Measurements from ENCODE around the gene MED12L.
"Not testable (repeated sequence)": the region's sequence is repeated elsewhere in the genome, so short reads cannot be mapped to it uniquely, and the experiment has no call there.

The MED12L gene

DNA sequence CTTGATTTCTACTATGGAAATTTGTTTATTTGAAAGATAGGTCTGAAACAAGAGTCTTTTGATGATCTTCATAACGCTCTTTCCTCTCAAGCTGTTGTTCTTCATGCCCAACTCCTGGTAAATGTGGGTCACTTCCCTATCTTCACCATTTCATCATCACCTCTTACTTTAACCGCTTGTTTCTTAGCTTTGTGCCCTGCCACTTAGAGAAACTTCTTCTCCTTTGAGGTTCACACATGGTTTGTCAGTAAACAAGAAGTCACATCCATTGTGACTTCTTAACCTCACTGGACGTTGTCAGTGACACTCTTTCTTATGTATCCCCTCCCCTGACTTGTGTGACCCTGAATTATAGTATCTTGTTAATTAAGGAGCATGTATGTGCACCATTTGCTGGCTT, 260.8 kb downstream of the MED12L start:
- no peak for DNase-seq

DNA sequence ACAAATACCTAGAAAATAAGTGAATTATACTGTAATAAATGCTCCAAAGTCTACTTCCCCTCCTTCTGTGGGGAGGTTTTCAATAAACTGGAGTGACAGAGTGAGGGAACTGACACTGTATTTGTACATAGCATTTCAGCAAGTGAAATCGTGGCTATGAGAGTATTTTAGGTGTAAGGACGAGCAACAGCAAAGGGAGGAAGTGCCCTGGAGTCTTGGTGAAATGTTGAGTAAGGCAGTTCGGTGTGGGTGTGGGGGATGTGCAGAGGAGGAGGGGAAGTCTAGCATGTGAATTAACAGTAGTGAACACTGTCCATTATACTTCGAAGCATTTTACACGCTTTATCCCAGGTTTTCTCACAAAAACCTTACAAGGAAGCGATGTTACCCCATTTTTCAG, 262.0 kb downstream of the MED12L start:
- no peak for DNase-seq

DNA sequence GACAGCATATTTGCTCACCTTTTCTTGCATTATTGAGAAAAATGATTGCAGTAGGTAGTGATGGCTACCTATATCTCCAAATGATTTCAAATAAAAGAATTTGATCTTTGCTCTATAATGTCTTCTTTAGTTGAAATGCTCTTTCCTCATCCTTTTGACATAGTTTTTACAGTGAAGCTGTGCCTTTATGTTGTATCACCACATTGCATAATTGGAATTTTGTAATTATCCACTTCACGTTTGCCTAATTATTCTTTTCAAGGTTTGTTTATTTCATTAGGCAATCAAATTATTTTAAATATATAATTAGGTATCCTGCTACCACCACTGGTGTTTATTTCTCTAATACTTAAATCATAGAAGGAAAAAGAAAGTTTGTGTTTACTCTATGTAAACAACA, 265.2 kb downstream of the MED12L start:
- no peak for DNase-seq

DNA sequence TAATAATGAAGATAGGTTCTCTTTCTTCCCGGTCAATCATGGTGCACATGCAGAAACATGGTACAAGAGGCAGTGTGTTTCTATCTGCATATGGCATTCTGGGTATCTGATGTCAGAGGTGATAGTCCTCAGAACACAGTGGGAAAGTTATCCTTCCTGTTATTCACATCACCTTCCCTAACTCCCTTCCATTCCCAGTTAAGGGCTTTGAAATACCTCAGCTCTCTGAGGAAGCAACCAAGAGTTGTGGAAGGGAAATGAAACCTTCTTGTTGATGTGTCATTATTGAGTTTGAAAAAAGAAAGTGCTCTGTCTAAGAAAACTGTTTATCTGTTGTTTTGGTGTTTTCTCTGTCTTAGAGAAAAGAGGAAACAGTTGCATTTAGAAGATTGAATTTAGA, 265.8 kb downstream of the MED12L start:
- DNase-seq, result no peak

DNA sequence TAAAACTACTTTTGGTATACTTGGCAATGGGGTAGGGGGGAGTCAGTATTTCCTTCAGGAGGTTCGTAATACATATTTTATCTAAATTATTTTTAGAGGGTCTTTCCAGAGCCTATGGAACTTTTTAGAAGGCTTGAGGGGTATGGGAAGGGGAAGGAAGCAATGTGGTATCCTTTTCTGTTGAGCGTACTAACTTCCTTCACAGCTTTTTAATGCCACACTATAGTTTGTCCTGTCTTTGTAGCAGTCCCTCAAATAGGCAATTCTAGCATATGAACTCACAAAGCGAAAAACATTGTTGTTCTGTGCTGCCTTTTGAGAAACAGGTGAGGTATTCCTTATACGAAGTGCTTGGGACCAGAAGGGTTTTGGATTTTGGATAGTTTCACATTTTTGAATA, 266.2 kb downstream of the MED12L start:
- no peak for DNase-seq

DNA sequence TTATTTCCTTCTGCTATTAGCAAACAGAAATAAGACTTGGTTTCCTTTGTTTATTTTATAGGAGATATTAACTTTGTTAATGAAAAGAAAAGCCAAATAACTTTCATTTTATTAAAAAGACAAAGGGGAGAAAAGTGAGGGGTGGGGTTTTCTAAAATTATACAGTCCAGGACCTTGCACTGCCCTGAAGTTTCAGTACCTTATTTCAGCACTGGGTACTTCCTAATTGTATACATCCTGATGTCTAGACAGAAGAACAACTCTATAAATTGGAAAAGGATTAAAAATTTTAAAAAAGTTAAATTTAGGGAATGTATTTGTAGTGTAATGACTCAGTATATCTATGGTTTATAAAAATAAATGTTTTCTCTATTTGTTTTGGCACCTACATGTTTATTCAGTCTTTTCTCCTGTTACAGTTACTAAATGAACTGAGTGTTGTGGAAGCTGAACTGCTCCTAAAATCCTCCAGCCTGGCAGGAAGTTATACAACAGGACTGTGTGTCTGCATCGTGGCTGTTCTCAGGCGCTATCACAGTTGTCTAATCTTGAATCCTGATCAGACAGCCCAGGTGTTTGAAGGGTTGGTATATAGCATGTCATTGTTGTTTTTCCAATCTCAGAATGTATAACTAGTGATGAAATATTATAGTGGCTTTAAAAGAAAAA, 271.5 kb downstream of the MED12L start:
- DNase-seq, result no peak

DNA sequence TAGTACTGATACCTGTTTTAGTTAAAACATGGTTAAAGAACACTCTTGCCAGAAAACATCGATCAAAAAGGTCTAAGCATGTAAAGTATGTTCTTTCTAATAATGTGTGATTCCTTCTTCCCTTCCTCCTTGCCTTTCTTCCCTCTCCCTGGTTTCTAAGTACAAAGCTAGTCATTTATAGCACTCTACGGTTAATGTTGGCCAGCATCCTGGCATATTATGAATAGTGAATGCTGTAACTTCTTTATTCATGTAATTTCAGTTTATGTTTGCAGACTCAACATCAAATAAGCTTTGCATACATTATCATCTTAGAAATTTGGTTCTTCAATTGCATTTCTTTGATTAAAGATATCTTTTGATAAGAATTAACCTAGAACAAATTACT, 272.0 kb downstream of the MED12L start:
- no peak for DNase-seq

DNA sequence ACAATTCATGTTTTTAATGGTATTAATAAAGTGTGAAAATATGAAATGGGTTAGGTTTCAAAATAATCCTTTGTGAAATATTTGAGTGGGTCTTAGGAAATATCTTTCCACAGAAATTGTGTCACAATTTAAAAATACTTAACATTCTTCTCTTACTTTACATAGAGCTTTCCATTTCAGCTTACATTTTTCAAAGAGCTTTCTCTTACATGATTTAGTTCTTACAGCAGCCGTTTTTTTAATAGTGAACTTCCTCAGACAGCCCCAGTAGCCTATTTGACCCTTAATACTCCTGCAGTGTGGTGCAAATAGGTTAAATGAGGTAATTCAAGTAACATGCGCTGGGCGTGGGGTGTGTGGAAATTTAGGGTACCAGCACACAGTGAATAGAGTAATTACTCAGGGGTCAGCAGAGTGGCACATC, 277.3 kb downstream of the MED12L start:
- no peak for DNase-seq

DNA sequence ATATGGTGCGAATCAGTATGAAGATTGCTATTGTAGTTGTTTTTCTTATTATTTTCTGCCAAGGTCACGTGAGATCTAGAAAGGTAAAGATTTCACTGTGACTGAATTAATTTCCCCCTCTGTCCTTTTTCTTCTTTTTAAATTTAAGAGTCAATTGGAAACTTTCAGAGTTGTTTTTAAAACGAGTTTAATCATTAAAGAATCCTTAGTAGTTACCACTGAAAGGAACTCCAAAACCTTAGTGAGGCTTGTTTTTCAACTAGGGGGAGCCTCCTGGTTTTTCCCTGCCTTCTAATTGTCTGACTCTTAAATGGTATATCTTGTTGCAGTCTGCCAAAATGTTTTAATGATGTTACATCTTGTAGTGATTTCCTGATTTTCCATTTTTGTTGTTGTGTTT, 281.5 kb downstream of the MED12L start:
- no peak for DNase-seq

DNA sequence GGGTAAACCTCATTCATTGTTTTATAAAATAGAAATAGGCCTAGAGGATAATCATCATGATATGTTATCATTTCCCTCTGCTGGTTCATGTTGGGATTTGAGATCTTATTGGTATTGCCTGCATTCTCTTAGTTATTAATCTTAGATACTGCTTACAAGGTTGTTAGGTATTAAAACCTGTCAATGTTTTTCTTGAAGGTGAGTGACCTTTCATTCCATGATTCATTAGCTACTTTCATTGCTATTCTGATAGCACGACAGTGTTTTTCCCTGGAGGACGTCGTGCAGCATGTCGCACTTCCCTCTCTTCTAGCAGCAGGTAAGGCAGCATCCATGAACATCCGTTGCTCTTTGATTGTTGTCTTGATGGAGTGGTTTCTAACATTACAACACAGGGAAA, 282.0 kb downstream of the MED12L start:
- no peak for DNase-seq

DNA sequence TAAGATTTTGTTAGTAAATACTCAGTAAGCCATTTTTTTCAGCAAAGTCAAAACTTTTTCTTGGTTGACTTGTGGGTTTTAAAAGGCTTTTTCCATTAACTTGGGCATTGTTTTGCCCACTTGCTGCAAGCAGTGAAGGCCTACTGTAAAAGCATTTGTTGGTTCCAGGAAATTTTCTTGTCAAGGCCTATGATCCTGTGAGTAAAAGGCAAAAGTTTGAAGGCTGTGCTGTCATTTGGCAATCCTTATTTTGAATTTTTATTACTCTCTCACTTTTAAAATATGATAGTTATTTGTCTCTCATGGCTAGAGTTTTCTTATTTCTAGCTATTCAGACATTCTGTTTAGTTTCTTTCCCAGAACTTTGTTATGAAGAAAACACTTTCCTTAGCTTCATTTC, 286.1 kb downstream of the MED12L start:
- no peak for DNase-seq

DNA sequence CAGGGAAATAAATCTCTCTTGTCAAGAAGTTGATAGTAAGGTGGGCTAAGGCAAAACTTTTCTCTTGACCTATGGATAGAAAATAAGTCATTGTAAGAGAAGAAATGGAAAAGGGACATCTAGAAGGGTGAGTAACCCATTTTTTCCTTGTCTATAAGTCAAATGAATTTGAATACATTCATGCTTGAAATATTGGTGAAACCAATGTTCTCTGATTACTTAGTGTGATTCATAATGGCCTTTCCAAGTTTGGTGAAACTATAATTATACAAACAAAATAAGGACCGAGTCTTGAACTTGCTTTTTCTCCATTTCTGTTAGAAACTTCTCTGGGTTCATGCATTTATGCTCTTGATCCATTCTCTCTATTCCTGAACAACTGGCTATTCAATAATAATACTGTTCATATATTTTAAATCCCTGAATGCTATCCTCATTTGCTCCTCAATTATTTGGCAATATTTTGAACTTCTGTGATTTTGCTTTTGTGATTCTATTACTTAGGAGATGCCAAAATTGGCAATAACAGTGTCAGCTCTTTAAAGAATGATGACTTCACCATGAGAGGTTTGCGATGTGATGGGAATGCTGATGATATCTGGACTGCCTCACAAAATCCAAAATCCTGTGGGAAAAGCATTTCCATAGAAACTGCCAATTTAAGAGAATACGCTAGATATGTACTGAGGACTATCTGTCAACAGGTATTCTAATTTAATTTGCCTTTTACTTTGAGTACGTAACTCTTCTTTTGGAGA, 286.8 kb downstream of the MED12L start:
- no peak for DNase-seq

DNA sequence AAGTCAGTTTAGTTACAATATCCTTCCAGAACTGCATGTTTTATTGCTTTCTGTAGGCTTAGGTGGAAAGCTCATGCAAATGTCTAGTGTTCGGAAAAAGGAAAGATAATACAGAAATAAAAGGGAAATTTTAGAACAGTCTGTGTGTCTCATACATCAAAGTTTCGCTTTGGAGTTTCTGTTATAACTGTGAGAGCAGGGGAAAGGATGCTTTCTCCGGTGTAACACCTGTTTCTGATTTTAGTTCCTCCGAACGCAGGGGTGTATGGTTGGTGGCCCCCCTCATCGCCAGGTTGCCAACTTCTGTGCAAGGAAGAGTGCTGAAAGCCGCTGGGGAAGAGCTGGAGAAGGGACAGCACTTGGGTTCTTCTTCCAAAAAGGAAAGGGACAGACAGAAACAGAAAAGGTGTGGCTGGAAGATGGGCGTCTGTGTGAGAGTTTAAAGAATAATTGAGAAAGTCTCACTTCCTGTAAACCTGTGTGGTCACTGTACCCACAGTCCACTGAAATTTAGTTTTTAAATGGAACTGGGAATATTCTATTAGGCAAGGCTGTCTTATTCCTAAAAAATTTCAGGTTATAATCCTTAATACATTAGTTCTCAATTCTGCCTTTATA, 292.4 kb downstream of the MED12L start:
- no peak for DNase-seq

DNA sequence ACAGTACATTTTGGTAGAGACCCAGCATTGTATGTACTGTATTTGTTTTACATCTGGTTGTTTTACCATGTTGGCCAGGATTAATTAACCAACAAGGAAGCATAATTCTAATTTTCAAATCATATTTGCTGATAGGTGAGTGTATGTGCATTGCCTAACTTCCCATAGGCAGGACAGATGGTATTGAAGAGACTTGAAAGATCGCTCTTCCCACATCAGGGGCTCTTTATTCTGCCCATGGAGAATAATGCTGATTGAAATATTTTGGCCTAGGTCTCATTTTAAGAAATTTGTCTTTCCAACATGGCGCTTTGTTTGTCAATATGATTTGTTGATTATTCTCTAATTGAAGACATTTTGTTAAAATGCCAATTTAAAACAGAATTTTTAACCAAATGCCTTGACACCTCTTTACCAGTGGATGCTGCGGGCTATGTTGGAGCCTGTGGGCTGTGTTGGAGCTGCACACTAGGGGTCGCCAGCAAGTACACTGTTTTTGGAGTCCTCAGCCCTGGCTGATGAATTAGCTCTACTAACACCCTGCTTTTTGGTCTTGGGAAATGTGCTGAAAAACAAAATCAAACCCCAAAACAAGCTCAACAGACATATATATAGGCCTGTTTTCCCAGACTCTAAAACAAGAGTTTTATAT, 293.7 kb downstream of the MED12L start:
- DNase-seq, result no peak

DNA sequence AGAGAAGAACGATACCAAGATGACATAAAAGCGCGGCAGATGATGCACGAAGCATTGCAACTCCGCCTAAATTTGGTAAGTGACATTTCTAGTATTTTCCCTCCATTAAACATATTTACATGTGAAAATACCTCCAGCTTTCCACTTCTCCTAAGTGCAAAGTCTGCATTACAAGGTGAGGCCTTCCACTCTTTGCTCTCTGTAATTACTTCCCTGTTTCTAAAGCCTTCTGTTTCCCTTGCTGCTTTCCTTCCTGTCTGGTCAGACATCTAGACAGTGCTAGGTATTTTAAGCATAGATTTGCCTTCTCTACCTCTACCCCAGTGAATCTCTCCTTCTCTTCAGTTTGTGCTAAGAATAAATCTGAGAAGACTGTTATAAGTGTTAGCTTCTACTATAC, 297.2 kb downstream of the MED12L start:
- no peak for DNase-seq

DNA sequence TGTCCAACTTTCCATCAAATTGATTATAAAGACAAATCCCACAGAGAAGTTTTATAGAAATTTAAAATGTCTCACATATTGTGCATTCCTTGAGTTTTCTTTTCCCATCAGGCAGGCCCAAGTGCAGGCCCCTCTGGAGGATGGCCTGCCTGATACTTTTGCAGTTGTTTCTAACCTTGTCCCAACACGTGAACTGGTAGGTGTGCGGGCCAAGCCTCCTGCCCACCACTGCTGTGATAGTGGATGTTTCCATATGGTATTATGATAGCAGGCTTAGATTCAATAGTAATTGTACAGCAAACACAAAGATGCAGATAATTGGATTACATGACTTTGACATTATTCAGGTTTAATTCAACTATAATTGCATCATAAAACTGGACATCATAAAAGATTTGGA, 297.6 kb downstream of the MED12L start:
- DNase-seq, result no peak

DNA sequence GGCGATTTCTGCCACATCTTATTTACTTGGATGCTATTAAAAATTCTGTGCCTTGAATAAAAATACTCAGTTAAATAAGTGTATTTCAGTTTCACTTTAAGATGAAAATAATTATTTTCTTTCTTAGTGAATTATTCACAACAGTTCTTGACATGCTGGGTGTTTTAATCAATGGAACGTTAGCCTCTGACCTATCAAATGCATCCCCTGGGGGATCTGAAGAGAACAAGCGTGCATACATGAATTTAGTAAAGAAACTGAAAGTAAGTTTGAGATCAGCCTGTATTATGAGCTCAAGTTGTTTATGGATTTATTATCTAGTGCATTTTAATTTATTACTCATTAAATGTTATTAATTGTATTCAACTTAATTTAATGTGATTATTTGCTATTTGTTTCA, 298.5 kb downstream of the MED12L start:
- no peak for DNase-seq

DNA sequence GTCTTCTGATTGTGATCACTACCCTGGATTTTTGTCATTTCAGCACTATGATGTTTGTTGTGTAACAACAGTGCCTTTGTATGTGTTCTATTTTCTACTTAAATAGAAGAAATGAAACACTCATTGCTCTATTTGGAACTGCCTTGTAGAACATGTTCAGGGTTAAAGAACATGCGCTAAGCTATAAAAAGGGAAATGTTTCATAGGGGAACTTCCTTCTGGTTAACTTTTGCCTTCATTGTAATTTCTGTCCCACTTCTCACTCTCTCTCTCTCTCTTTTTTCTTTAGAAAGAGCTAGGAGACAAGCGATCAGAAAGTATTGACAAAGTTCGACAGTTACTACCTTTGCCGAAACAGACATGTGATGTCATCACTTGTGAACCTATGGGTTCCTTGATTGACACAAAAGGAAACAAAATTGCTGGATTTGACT, 299.3 kb downstream of the MED12L start, which contains the start of gene P2RY12:
Gene P2RY12, minus strand, starts transcription at position 13 of the 434 bp plus-strand sequence. CDS start 45,908 bp downstream, outside the sequence.
- DNase-seq, result no peak

DNA sequence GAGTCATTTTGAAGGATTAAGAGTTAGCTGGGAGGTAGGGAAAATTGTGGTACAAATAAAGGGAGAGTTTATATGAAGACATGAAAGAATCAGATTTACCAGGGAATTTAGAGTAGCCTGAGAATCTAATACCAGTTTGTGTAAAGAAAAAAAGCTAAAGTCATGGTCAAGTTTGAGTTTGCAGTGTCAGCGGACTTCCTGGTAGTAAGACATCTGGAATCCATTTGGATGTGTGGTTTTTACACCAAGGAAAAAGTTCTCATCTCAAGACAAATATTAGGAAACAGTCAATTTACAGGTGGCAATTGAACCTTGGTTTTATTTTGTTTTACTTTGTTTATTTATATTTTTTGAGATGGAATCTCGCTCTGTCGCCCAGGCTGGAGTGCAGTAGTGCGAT, 300.6 kb downstream of the MED12L start:
- no peak for DNase-seq

DNA sequence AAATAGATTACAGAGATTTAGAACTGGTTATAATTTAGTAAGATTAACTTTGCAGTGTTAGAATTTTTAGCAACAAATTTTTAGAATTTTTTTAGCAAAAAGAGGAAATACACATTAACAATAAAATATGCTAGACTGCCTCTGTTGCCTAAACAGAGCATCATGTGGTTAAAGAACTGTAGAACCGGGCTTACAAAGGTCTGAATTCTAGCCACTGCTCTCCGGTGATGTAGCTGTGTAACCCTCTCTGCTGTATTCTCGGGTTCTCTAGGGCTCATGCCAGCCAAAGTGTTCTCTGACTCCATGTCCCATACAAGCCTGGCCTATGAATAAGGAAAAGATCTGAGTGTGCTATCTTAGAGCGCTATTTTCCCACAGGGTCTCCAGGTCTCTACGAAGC, 302.0 kb downstream of the MED12L start:
- no peak for DNase-seq

DNA sequence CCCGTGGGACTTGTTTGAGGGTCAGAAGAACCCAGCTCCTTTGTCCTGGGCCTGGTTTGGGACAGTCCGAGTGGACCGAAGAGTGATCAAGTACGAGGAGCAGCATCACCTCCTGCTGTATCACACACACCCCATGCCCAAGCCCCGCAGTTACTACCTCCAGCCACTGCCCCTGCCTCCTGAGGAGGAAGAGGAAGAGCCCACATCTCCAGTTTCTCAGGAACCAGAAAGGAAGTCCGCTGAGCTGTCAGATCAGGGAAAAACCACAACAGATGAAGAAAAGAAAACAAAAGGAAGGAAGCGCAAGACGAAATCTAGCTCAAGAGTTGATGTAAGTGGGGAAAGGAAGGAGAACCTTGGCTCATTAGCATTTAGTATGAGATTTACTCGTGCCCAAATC, 302.4 kb downstream of the MED12L start:
- no peak for DNase-seq

DNA sequence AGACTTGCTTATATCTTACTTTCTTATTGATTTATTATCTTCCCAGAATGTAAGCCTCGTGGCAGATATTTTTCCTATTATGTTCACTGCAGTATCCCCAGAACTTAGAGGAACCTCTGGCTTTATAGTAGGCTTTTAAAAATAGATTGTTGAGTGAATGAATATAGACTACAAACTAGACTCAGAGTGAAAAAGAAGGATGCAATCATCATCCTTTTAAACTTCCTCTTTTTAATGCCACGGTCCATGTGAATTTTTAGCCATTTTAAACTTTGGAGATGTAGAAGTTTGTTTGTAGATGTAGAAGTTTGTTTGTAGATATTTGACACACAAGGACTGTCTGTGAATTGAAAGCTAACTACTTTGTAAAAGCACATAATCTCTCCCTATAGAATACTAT, 306.3 kb downstream of the MED12L start:
- no peak for DNase-seq

DNA sequence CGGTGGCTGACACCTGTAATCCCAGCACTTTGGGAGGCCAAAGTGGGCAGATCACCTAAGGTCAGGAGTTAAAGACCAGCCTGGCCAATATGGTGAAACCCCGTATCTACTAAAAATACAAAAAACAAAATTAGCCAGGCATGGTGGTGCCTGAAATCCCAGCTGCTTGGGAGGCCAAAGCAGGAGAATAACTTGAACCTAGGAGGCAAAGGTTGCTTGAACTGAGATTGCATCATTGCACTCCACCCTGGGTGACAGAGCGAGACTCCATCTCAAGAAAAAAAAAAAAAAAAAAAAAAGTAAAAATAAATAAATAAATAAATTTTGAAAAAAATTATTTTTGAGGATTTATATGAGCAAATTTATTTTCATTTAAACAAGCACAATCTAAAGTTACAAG, 306.7 kb downstream of the MED12L start:
- not testable (repeated sequence) for DNase-seq

Data from activated T-cell treated with anti-CD3 and anti-CD28 coated beads for 4 hours (primary cell).